Muscle of arm (tissue), 12 donors: Measurements from ENCODE around the gene SLC1A1. TPM values are rescaled to one million over a fixed set of nuclear protein-coding genes. Genes with fewer than 3 reads are reported as not detected.

ENCODE experiments used
- DNase-seq: peaks from one replicate; pipeline ENCODE4 v3.0.0-alpha.2; 2013
- polyA plus RNA-seq, 12 donors: library from polyadenylated mRNA; unstranded; fragments of 120-200 nt; gene quantifications; one replicate each; pipeline ENCODE4 v1.2.1, GENCODE V29; 2013; ENCODE audit not compliant: insufficient read length in 12 of 12

The SLC1A1 gene
- polyA plus RNA-seq, 12 donors, result 0.33 to 5.7 (median 0.62) TPM; not detected in 1

DNA sequence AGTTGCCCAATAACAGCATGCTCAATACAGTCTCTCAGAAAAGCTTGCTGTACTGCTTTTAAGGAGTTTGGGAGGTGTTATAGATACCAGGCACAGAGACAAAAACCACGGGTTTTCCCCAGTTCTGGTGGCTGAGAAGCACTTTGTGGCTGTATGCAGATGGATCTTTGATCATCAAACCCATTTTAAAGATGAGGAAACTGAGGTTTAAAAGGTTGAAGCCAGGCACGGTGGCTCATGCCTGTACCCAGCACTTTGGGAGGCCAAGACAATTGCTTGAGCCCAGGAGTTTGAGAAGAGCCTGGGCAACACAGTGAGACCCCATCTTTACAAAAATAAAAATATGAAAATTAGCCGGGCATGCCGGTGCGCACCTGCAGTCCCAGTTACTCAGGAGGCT lies 125.5 kb downstream of the SLC1A1 start:
- DNase-seq, result no peak

- no peak for DNase-seq
Measured at GRCh38 chr9:4617752-4618151, 127.5 kb downstream of the SLC1A1 start.

DNA sequence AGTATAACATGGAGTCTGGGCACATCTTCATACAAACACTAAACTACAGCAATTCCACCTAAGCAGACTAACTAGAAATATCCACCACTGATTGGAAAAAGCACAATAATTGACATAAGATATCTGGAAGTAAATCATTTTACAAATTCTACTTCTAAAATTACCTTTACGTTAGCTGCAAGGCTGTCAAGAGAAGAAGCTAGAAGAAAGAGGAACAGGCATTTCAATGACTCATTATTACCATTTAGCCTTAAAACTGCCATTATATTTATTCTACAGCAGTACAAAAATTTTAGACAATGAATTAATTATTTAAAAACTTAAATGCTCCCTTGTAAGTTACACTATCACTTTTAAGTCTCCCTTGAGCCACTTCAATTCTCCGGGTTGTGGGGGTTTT lies 128.4 kb downstream of the SLC1A1 start:
- no peak for DNase-seq

DNA sequence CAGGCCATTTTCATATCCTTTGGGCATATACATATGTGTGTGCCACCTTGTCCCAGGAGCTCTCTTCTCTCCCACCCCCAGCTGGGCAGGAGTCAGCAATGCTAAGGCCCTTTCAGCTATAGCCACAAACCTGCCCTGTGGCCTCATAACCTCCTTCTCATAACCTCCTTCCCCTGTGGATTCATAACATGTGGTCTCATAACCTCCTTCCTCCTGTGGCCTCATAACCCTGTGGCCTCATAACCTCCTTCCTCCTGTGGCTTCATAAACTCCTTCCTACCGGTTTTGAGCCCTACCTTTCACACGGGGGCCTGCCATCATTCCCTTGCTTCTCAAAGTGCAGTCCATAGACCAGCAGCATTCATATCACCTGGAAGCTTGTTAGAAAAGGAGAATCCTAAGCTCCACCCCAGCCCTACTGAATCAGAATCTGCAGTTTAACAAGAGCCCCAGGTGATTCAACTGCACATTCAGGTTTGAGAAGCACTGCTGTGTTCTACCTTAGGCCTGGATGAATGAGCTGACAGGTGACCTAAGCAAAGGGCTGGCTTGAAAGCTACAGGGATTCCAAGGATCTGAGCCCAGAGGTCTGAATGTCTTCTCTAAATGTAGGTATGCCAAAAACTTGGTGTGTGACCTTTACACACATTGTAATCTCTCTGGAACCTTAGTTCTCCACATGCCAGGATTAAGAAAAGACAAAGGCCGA lies 129.9 kb downstream of the SLC1A1 start:
- DNase-seq, result no peak

- DNase-seq, result no peak
Measured at GRCh38 chr9:4620881-4621555, 130.8 kb downstream of the SLC1A1 start.

- no peak for DNase-seq
Measured at GRCh38 chr9:4622016-4622415, 131.7 kb downstream of the SLC1A1 start.

- no peak for DNase-seq
Measured at GRCh38 chr9:4630836-4631235, 140.6 kb downstream of the SLC1A1 start.

Other genes with a start within 250 kb of the SLC1A1 start
- gene GLIS3, start 190.4 kb upstream of the SLC1A1 start, polyA plus RNA-seq, result 1 to 10 TPM in 3 of 12 donors, under 1 TPM in 8, not detected in 1; 0.41 to 4.1 (median 0.70) TPM
- gene PLPP6, start 171.8 kb downstream of the SLC1A1 start, polyA plus RNA-seq, result 1 to 10 TPM in 11 of 12 donors, not detected in 1; 3.6 to 6.7 (median 4.4) TPM
- gene SPATA6L, start 176.0 kb downstream of the SLC1A1 start, polyA plus RNA-seq, result 1 to 10 TPM in 2 of 12 donors, under 1 TPM in 9, not detected in 1; 0.31 to 2.5 (median 0.67) TPM
- 10 to 100 TPM in 11 of 12 donors, not detected in 1; 18.4 to 31.3 (median 27.7) TPM for gene CDC37L1, start 189.1 kb downstream of the SLC1A1 start, polyA plus RNA-seq